Measurements from ENCODE around the gene NUTM2A. TPM values are rescaled to one million over a fixed set of nuclear protein-coding genes. Genes with fewer than 3 reads are reported as not detected.
"Not testable (repeated sequence)": the region's sequence is repeated elsewhere in the genome, so short reads cannot be mapped to it uniquely, and the experiment has no call there.

The NUTM2A gene, protein sequence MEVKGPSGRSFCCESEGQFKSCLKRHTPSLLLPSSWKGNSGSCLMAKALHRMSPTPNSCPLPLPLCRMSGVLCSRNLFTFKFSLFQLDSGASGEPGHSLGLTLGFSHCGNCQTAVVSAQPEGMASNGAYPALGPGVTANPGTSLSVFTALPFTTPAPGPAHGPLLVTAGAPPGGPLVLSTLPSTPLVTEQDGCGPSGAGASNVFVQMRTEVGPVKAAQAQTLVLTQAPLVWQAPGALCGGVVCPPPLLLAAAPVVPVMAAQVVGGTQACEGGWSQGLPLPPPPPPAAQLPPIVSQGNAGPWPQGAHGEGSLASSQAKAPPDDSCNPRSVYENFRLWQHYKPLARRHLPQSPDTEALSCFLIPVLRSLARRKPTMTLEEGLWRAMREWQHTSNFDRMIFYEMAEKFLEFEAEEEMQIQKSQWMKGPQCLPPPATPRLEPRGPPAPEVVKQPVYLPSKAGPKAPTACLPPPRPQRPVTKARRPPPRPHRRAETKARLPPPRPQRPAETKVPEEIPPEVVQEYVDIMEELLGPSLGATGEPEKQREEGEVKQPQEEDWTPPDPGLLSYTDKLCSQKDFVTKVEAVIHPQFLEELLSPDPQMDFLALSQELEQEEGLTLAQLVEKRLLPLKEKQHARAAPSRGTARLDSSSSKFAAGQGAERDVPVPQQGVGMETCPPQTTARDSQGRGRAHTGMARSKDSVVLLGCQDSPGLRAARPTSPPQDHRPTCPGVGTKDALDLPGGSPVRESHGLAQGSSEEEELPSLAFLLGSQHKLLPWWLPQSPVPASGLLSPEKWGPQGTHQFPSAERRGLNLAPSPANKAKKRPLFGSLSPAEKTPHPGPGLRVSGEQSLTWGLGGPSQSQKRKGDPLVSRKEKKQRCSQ
- total RNA-seq (2022) (0.21 and 0.23 TPM in 2 replicates), Bru-seq, nascent RNA (percentile 13 among the genes with signal in this experiment), BruChase-seq, experiment 1, labeled RNA remaining after a 2-hour chase (percentile 16 among the genes with signal in this experiment), BruChase-seq, experiment 2, labeled RNA remaining after a 6-hour chase (not detected)
- long read RNA-seq: 0 reads

DNA sequence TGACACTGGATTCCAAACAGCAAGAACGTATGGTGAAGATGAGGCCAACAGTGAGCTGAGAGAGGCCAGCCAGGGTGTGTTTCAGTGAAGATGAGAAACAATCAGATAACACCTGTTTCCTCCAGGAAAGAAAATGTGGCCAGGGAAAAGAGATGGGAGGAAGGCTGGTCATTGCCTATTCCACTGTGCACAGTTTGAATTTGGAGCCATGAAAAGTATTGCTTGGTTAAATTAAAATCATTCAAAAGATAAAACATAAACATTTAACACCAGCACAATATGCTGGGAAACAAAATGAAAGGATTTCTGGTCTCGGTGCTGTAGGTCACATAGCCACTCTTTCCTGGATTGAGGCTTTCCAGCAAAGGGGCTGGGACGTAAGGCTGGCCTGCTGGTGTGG is at the start of gene NUTM2A:
TSS of gene NUTM2A (plus strand) at position 301 of the 400 bp plus-strand sequence. CDS start 383 bp downstream, outside the sequence.
- H3K9me3 ChIP-seq; H3K36me3 ChIP-seq (ENCODE audit: control insufficient read depth, insufficient read depth, low read length); POLR2A ChIA-PET; H3K4me3 Mint-ChIP-seq (ENCODE audit: unreplicated experiment); H3K27me3 Mint-ChIP-seq (ENCODE audit: insufficient read depth, unreplicated experiment); H3K36me3 Mint-ChIP-seq (ENCODE audit: insufficient read depth, unreplicated experiment); H3K4me1 ChIP-seq; H3K27ac Mint-ChIP-seq (ENCODE audit: unreplicated experiment); H3K9me3 Mint-ChIP-seq (ENCODE audit: unreplicated experiment); H3K4me3 ChIP-seq (ENCODE audit: low read depth, low read length); BruUV-seq (replicated peaks); DNase-seq; intact Hi-C loops (cut with micrococcal nuclease; ENCODE audit: unreplicated experiment); H3K4me1 Mint-ChIP-seq (ENCODE audit: low read depth, unreplicated experiment); H3K27me3 ChIP-seq (replicated peaks; ENCODE audit: control insufficient read depth, insufficient read depth, low read length); CTCF ChIA-PET: not testable (repeated sequence)

DNA sequence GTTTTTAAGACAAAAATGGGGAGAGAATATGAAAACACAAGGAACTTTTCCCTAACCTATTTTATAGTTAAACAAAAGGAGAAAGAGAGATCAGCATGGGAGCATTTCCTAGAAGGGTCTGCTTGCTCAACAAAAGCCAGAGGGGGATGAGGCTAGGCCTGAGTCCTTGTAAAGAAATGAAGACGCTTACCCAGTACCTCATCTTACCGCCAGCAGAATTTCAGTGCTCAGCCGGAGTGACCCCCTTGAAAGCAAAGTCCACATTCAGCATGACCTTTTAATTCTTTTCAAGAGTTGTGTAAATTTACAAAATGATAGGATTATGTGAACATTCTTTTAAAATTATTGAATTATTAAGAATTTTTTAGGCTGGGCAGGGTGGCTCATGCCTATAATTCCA is 47.7 kb upstream of the NUTM2A start:
- H3K27me3 ChIP-seq (replicated peaks; ENCODE audit: control insufficient read depth, insufficient read depth, low read length); H3K4me3 ChIP-seq (ENCODE audit: low read depth, low read length); H3K36me3 ChIP-seq (ENCODE audit: control insufficient read depth, insufficient read depth, low read length); POLR2A ChIA-PET; H3K4me3 Mint-ChIP-seq (ENCODE audit: unreplicated experiment); H3K4me1 Mint-ChIP-seq (ENCODE audit: low read depth, unreplicated experiment); H3K27ac Mint-ChIP-seq (ENCODE audit: unreplicated experiment); H3K9me3 Mint-ChIP-seq (ENCODE audit: unreplicated experiment); BruUV-seq (replicated peaks); CTCF ChIA-PET; H3K27me3 Mint-ChIP-seq (ENCODE audit: insufficient read depth, unreplicated experiment); H3K9me3 ChIP-seq; DNase-seq; H3K4me1 ChIP-seq; intact Hi-C loops (cut with micrococcal nuclease; ENCODE audit: unreplicated experiment): not testable (repeated sequence)
- peaks cover 21% of the 10 kb centered on the region for H3K36me3 Mint-ChIP-seq (ENCODE audit: insufficient read depth, unreplicated experiment)

DNA sequence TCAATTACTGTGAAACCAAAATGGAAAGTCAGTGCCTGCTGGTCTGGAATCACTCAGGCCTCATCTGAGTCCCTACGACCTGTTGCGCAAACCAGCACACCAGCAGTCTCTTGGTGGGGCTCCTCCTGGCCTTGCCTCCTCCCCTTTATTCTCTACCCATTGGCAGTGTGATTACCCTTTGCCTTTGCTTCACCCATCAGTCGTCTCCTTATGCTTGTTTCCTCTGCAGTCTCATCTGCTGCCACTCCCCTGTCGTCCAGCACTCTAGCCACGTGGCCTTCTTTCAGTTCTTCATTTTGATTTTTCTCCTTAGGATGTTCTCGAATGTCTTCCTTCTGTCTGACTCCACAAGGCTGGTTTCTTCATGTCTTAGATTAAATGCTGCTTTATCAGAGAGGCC is 40.8 kb upstream of the NUTM2A start:
- BruUV-seq (replicated peaks); DNase-seq; H3K4me3 Mint-ChIP-seq (ENCODE audit: unreplicated experiment); H3K36me3 ChIP-seq (ENCODE audit: control insufficient read depth, insufficient read depth, low read length); H3K27me3 ChIP-seq (replicated peaks; ENCODE audit: control insufficient read depth, insufficient read depth, low read length); H3K4me3 ChIP-seq (ENCODE audit: low read depth, low read length); H3K9me3 ChIP-seq; H3K4me1 Mint-ChIP-seq (ENCODE audit: low read depth, unreplicated experiment); CTCF ChIA-PET; H3K27ac Mint-ChIP-seq (ENCODE audit: unreplicated experiment); H3K27me3 Mint-ChIP-seq (ENCODE audit: insufficient read depth, unreplicated experiment); POLR2A ChIA-PET; H3K4me1 ChIP-seq; intact Hi-C loops (cut with micrococcal nuclease; ENCODE audit: unreplicated experiment): not testable (repeated sequence)
- Mint-ChIP-seq H3K36me3 (ENCODE audit: insufficient read depth, unreplicated experiment) (peaks cover 40% of the 10 kb centered on the region), H3K9me3 (ENCODE audit: unreplicated experiment) (peaks cover 17% of the 10 kb centered on the region)

DNA sequence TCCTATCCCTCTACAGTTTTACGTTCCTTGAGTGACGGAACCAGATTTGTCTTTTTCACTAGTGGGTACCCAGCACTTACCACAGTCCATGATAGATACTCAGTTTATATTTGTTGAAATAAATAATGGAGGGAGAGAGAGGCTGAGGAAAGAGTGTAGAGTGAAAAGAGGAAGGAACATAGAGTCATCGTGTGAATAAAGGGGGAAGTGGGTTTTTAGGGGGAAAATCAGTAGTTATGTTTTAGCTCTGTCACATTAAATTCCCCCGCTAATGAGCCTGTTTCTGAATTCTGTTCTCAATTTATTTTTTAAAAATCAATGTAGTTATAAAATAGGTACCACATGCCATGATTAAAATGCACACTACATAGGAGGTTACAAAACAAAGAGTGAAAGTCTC is 39.2 kb upstream of the NUTM2A start:
- H3K4me1 ChIP-seq; H3K27ac Mint-ChIP-seq (ENCODE audit: unreplicated experiment); CTCF ChIA-PET; BruUV-seq (replicated peaks); H3K27me3 ChIP-seq (replicated peaks; ENCODE audit: control insufficient read depth, insufficient read depth, low read length); DNase-seq; H3K27me3 Mint-ChIP-seq (ENCODE audit: insufficient read depth, unreplicated experiment); intact Hi-C loops (cut with micrococcal nuclease; ENCODE audit: unreplicated experiment); H3K4me3 ChIP-seq (ENCODE audit: low read depth, low read length); H3K4me1 Mint-ChIP-seq (ENCODE audit: low read depth, unreplicated experiment); H3K4me3 Mint-ChIP-seq (ENCODE audit: unreplicated experiment); H3K36me3 ChIP-seq (ENCODE audit: control insufficient read depth, insufficient read depth, low read length); H3K9me3 ChIP-seq; POLR2A ChIA-PET: not testable (repeated sequence)
- H3K36me3 Mint-ChIP-seq (ENCODE audit: insufficient read depth, unreplicated experiment): peaks cover 42% of the 10 kb centered on the region
- peaks cover 17% of the 10 kb centered on the region for H3K9me3 Mint-ChIP-seq (ENCODE audit: unreplicated experiment)

DNA sequence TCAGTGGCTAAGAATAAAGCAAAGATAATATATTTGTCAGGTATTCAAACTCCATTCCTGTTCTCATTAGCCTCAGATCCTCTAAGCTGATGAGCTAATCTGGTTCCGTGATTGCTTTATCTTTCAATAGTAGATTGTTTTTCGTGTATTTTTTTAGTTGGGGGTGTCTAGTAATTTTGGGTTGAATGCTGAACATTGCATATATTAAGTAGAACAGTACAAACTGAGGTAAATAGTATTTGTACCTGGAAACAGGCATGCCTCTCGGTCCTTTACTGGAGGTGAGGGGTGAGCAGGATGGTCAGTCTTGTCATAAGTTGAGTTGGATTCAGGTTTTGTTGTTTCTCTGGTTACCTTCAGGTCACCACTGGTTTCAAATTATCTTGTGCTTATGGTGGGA is 37.7 kb upstream of the NUTM2A start:
- POLR2A ChIA-PET; H3K36me3 ChIP-seq (ENCODE audit: control insufficient read depth, insufficient read depth, low read length); H3K4me1 Mint-ChIP-seq (ENCODE audit: low read depth, unreplicated experiment); DNase-seq; H3K27me3 ChIP-seq (replicated peaks; ENCODE audit: control insufficient read depth, insufficient read depth, low read length); H3K27ac Mint-ChIP-seq (ENCODE audit: unreplicated experiment); H3K4me3 ChIP-seq (ENCODE audit: low read depth, low read length); BruUV-seq (replicated peaks); H3K9me3 ChIP-seq; H3K4me1 ChIP-seq; H3K4me3 Mint-ChIP-seq (ENCODE audit: unreplicated experiment); intact Hi-C loops (cut with micrococcal nuclease; ENCODE audit: unreplicated experiment); H3K27me3 Mint-ChIP-seq (ENCODE audit: insufficient read depth, unreplicated experiment); CTCF ChIA-PET: not testable (repeated sequence)
- Mint-ChIP-seq H3K9me3 (ENCODE audit: unreplicated experiment) (peaks cover 16% of the 10 kb centered on the region), H3K36me3 (ENCODE audit: insufficient read depth, unreplicated experiment) (peaks cover 51% of the 10 kb centered on the region)

DNA sequence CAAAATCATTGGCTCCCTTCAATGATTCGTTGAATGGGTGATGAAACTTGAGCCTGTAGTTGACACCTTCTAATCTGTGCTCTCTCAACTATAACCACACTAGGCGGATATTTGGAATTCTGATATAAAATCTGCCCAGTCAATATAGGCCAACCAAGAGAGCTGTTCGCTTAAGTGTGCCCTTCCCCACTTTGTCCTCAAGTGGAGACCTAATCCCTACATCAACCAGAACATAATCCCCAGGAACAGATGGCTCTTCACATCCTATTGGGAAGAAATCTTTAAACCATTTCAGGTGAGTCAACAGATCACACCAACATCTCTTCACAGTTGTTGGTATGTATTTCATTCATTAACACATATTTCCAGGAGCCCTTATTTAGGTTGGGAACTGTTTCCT is 33.4 kb upstream of the NUTM2A start:
- BruUV-seq (replicated peaks); H3K4me3 ChIP-seq (ENCODE audit: low read depth, low read length); H3K27ac Mint-ChIP-seq (ENCODE audit: unreplicated experiment); H3K4me3 Mint-ChIP-seq (ENCODE audit: unreplicated experiment); H3K9me3 Mint-ChIP-seq (ENCODE audit: unreplicated experiment); intact Hi-C loops (cut with micrococcal nuclease; ENCODE audit: unreplicated experiment); H3K27me3 Mint-ChIP-seq (ENCODE audit: insufficient read depth, unreplicated experiment); CTCF ChIA-PET; H3K36me3 ChIP-seq (ENCODE audit: control insufficient read depth, insufficient read depth, low read length); POLR2A ChIA-PET; DNase-seq; H3K4me1 ChIP-seq; H3K27me3 ChIP-seq (replicated peaks; ENCODE audit: control insufficient read depth, insufficient read depth, low read length); H3K9me3 ChIP-seq; H3K4me1 Mint-ChIP-seq (ENCODE audit: low read depth, unreplicated experiment): not testable (repeated sequence)
- H3K36me3 Mint-ChIP-seq (ENCODE audit: insufficient read depth, unreplicated experiment): peaks cover 43% of the 10 kb centered on the region

All from Caco-2 (cell line).